BJ (cell line): ENCODE results near the gene EYA4. TPM values are rescaled to one million over a fixed set of nuclear protein-coding genes. Genes with fewer than 3 reads are reported as not detected.

Experiments
- CTCF ChIA-PET: fragments of 350-600 bp; formaldehyde crosslinking; extraction: SDS; loops from one replicate; lab custom pipeline; 2021; ENCODE audit warnings: antibody characterized with exemption, inconsistent platforms; lab: Yijun Ruan, JAX
- POLR2A ChIA-PET: fragments of 300-600 bp; sonication (Branson Sonifier 250); formaldehyde crosslinking; extraction: SDS; loops from one replicate; lab custom pipeline; 2021; ENCODE audit warnings: antibody characterized with exemption; lab: Charles Lee
- DNase-seq: peaks from one replicate; pipeline ENCODE4 v3.0.0-alpha.2; 2011; ENCODE audit warnings: low read depth
- H3K27me3 ChIP-seq: 2 replicates; pipeline ENCODE4 v1.6.0; 2011; ENCODE audit warnings: low read length; ENCODE audit not compliant: control insufficient read depth, insufficient read depth
- H3K36me3 ChIP-seq: 2 replicates; pipeline ENCODE4 v1.5.1; 2011; ENCODE audit warnings: low read length; ENCODE audit not compliant: control insufficient read depth, insufficient read depth
- H3K4me3 ChIP-seq: 2 replicates; pipeline ENCODE4 v1.5.1; 2011; ENCODE audit warnings: low read depth, mild to moderate bottlenecking, control low read depth, low read length
- CTCF ChIP-seq: IDR thresholded peaks from 2 replicates; pipeline ENCODE4 v1.5.1; 2011; ENCODE audit warnings: low read depth, mild to moderate bottlenecking, control low read depth, inconsistent platforms, low read length, moderate library complexity; ENCODE audit not compliant: insufficient read depth
- polyA plus RNA-seq: library from polyadenylated mRNA; depleted of rRNA; stranded (reverse); fragments of >200 nt; gene quantifications from 2 replicates; pipeline ENCODE4 v1.2.3, GENCODE V29; 2011

EYA4 gene
- polyA plus RNA-seq, 1 experiment: 0.32 TPM

DNA sequence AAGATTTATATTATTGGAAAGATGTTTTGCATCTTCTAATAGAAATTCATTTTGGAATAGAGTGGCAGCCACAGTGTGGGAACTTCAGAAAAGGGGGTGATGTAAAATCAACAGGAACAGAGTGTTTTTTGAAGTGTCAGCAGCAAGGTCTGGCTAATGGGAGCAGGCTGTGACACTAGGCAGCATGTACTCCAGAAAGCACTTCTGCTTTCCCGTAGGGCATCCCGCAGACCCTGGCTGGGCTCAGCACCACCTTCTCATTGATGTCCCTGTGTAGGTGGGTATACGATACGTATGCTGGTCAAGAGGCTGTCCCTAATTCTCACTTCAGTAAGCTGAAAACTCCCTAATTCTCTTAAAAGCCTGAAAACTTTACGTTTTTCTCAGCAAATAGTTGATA lies 74.7 kb downstream of the EYA4 start:
- Histone ChIP-seq H3K27me3 (no peaks in the 10 kb centered on the region; the same call in 1 of the 2 replicates), H3K36me3 (no peaks in the 10 kb centered on the region), H3K4me3 (no peak overlapping the region)
- POLR2A ChIA-PET: no interaction called here
- CTCF ChIA-PET: no interaction called here
- DNase-seq: no peak
- no peak for TF ChIP-seq CTCF

DNA sequence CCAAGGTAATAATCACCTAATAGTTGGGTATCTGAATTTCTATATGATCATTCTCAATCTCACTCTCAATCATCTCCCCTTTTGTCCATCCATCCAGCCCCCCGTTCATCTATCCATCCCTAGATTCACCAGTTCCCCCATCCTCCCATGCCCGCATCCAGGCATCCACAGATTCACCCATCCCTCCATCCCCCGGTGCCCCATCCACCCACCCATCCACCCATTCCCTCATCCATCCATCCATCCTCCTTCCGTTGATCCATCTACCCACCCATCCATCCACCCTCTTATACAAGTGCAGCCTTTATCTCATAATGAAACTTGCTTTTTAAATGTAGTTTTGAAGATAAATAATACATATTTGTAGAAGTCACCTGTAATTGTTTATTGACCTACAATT lies 76.5 kb downstream of the EYA4 start:
- DNase-seq: no peak
- ChIA-PET POLR2A (no interaction called here), CTCF (no interaction called here)
- TF ChIP-seq CTCF: no peak
- no peaks in the 10 kb centered on the region for H3K36me3 ChIP-seq
- H3K27me3 ChIP-seq: no peaks in the 10 kb centered on the region
- H3K4me3 ChIP-seq: no peak overlapping the region

GRCh38 chr6:133326584-133326983 lies 85.4 kb downstream of the EYA4 start:
- no peak for TF ChIP-seq CTCF
- H3K36me3 ChIP-seq: no peaks in the 10 kb centered on the region
- POLR2A ChIA-PET: no interaction called here
- H3K27me3 ChIP-seq: no peaks in the 10 kb centered on the region
- CTCF ChIA-PET: no interaction called here
- no peak overlapping the region for H3K4me3 ChIP-seq
- no peak for DNase-seq

- POLR2A ChIA-PET: no interaction called here
These were observed 92.7 kb downstream of the EYA4 start for GRCh38 chr6:133333852-133334251.

GRCh38 chr6:133337308-133337707 lies 96.2 kb downstream of the EYA4 start:
- POLR2A ChIA-PET: no interaction called here
- no peak for DNase-seq
- no peaks in the 10 kb centered on the region for H3K27me3 ChIP-seq
- H3K36me3 ChIP-seq: no peaks in the 10 kb centered on the region
- no peak for TF ChIP-seq CTCF
- CTCF ChIA-PET: no interaction called here
- H3K4me3 ChIP-seq: no peak overlapping the region

More at GRCh38 chr6:133333852-133334251, 92.7 kb downstream of the EYA4 start:
- CTCF ChIA-PET: no interaction called here
- DNase-seq: no peak
- no peak overlapping the region for H3K4me3 ChIP-seq
- no peaks in the 10 kb centered on the region for H3K36me3 ChIP-seq
- TF ChIP-seq CTCF: no peak
- H3K27me3 ChIP-seq: no peaks in the 10 kb centered on the region
